ENCODE results near the gene S100A12.

Gene S100A12

GRCh38 chr1:153368495-153368894 is 6.9 kb downstream of the S100A12 start:
- no peak for DNase-seq (ENCODE audit: low read depth)

DNA sequence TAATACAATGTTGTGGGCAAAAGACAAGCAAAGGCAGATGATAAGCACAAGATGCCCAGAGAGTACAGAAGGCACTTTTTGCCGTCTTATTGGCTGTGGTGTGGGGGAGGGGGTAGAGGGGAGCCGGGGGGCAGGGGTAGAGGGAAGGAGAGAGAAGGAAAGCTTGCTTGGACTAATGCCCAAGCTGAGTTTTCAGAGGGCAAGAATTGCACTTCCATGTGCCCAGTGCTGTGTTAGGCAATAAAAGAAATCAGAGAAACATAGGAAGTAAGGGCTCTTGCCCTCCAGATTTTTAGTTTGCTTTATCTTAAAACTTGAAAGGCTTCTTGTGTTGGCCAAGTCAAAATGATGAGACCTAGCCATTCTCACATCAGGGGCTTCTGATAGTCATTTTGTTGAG is 8.3 kb downstream of the S100A12 start:
- no peak for DNase-seq (ENCODE audit: low read depth)

- no peak for DNase-seq (ENCODE audit: low read depth)
These were observed 9.2 kb downstream of the S100A12 start for GRCh38 chr1:153366261-153366660.

GRCh38 chr1:153365696-153366095 is 9.7 kb downstream of the S100A12 start:
- DNase-seq (ENCODE audit: low read depth): no peak

DNA sequence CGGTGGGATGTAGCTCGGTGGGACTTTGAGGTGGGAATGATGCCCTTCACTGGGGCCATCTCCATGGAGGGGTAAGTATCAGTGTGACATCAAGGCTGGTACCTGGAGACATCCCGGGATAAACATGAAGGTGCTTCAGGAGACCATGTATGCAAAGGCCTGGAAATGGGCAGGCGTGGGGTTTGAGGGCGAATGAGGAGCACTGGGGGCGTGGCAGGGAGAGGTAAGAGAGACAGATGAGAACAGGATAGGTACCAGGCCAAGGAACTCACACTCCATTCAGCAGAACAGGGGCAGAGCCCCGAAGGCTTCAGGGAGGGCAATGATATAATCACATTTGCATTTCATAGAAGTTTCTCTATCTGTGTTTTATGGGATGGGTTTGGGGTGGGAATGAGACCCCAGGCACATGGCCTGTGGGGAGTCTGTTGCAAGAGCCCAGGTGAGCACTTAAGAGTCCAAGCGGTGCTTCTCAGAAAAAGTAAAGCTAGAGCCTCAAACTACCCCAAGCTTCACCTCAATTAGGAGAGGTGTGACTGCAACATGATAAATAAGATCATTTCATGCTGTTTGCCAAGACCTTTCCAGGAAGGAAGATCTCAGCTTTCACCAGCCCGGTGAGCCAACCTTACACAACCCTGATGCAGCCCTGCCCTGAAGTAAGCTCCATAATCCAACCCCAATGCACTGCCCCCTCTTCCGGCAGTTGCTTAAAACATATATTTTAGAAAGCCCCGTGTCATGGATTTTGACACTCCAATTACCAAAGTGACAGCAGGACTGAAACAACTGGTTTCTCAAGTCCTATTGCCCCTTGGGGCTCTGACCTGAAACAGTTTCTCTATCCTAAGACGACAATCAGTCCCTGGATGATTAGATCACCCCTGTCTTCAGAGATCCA is 10.4 kb downstream of the S100A12 start:
- no peak for DNase-seq (ENCODE audit: low read depth)

DNA sequence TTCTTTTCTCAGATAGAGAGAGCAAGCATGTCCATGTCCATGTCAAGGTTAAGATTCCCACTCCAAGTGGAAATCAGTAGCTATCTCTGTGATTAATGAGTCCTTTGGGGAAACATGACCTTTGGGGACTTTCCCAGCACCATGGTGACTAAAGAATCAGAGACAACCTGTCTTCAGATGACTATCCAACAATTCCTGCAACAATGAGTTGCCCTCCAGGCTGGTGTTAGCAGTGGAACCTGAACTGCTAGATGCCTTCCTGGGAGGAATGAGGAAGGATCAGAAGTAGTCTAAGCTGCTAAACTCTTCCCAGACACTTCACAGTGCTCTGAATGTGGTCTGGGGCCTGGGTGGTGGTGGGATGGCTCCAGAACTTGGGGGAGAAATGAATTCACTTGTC is 11.3 kb downstream of the S100A12 start:
- DNase-seq (ENCODE audit: low read depth): no peak

GRCh38 chr1:153363641-153364040 is 11.8 kb downstream of the S100A12 start:
- DNase-seq (ENCODE audit: low read depth): no peak

DNA sequence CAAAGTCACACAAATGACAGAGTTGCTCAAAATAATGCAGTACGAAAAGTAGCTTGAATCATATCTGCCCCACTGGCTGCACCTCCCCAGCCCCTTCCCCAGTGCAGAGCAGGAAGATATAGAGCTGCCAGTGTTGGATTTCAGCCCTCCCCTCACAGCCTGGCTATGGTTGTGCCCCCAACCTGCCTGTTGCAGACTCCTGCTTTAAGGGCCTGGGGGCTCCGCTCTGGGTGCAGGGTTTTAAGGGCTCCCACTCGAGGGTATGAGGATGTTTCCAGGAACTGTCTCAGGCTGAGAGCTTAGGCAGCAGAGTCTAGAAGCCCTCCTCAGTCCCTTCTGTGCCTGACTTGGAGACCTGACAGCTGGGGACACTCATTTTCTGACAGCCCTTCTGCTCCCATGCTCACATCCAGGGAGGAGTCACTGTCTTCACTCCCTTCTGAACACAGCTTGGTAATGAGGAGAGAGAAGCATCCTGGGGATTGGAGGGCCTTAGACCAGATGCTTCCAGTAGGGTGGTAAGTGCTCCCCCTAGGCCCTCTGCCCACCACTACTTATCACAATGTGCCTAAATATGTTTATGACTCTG is 13.1 kb downstream of the S100A12 start:
- no peak for DNase-seq (ENCODE audit: low read depth)

- DNase-seq (ENCODE audit: low read depth): no peak
These were observed 13.8 kb downstream of the S100A12 start for GRCh38 chr1:153361480-153362109.

DNA sequence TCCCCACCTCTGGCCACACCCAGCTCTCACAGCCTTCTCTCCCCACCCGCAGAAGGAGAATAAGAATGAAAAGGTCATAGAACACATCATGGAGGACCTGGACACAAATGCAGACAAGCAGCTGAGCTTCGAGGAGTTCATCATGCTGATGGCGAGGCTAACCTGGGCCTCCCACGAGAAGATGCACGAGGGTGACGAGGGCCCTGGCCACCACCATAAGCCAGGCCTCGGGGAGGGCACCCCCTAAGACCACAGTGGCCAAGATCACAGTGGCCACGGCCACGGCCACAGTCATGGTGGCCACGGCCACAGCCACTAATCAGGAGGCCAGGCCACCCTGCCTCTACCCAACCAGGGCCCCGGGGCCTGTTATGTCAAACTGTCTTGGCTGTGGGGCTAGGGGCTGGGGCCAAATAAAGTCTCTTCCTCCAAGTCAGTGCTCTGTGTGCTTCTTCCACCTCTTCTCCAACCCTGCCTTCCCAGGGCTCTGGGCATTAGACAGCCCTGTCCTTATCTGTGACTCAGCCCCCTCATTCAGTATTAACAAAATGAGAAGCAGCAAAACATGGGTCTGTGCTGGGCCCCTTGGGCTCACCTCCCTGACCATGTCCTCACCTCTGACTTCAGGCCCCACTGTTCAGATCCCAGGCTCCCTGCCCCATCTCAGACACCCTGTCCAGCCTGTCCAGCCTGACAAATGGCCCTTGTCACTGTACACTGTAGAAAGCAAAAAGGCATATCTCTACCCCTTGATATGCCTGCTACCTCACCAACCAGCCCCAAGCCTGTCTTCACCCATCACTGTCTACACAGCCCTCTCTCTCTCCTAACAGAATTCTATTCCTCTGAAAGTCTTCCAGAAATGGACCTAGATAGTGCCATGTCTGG is 14.6 kb downstream of the S100A12 start:
- DNase-seq (ENCODE audit: low read depth): no peak

DNA sequence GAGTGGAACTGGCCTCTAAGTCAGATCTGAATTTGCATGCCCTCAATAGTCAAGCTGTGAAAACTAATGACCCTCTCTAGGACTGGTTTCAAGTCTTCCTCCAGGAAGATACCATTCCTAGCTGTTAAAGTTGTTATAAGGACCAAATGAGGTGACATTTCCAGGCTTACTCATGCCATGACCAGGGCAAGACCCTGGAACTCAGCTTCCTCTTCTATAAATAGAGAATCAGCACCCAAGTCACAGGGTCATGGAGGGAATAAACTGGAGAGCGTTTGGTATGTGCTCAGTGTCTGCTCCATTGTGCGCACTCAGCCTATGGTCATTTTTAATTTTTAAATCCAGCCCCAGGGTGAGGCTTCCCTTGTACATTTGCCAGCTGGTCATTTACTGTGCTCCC is 15.2 kb downstream of the S100A12 start:
- DNase-seq (ENCODE audit: low read depth): no peak

- no peak for DNase-seq (ENCODE audit: low read depth)
These were observed 16.2 kb downstream of the S100A12 start for GRCh38 chr1:153359241-153359640.

DNA sequence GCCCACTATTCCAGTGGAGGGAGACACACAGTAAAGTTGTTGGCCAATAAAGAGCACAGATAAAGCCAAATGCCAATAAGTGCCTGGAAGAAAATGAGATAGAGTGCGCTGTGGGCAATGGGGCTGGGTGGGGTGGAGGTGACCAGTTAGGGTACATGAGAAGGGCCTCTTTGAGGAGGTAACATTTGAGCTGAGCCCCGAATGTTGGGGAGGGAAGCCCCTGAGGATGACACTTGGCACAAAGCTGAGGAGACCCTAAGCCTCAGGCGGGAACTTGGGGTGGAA is 16.8 kb downstream of the S100A12 start:
- DNase-seq (ENCODE audit: low read depth): no peak

- DNase-seq (ENCODE audit: low read depth): no peak
These were observed 17.3 kb downstream of the S100A12 start, which contains the start of gene S100A9 for GRCh38 chr1:153357853-153358690. S100A9 (plus strand) TSS chr1:153357854; CDS start chr1:153358284, 430 bp downstream.

DNA sequence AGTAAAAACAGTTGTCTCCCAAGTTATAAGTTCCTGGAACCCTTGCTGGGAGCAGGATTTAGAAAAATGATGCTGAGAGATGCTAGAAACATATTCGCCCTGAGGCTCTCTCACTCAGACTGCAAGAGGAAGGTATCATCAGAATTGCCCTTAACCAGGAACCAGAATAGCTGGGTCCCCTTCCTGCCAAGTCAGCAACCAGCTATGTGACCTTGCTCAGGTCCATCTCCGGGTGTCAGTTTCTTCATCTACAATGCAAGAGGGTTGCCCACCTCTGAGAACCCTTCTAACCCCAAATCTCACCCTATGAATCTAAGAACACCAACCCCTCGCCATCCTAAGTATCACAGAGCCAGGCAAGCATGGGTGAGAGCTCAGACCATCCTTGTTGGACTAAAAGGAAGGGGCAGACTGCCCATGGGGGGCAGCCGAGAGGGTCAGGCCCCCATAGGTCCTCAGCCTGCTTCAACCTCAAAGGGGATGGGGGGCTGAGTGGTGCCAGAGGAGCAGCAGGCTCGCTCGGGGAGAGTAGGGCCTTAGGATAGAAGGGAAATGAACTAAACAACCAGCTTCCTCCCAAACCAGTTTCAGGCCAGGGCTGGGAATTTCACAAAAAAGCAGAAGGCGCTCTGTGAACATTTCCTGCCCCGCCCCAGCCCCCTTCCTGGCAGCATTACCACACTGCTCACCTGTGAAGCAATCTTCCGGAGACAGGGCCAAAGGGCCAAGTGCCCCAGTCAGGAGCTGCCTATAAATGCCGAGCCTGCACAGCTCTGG is 18.2 kb downstream of the S100A12 start:
- no peak for DNase-seq (ENCODE audit: low read depth)

DNA sequence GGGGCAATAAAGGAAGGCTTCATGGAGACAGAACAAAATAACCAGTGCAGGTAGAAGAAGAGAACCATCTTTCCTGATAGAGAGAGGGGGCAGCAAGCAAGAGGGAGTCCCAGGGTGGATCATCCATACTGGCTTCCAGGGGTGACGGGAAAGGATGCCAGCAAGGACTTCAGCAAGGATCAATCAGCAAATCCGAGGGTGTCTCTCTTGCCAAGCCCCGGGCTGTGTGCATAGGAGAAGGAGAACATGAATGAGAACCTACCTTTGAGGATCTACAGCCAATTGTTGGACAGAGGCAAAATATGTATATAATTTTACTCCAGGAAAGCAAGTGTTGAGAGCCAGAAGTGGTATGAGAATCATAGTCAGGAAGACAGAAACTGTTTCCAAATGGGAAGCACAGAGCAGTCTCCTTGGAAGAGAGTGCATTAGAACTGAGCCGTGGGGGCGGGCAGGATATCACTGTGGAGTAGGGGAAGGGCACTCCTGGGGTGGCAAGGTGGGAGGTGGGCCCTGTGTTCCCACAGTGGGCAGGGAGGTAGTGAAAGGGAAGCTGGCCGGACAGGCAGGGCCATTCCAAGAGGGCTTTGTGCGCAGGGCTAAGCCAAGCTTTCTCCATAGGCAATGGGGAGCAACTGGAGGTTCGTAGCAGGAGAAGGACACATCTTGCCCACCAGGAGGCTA is 18.9 kb downstream of the S100A12 start:
- no peak for DNase-seq (ENCODE audit: low read depth)

DNA sequence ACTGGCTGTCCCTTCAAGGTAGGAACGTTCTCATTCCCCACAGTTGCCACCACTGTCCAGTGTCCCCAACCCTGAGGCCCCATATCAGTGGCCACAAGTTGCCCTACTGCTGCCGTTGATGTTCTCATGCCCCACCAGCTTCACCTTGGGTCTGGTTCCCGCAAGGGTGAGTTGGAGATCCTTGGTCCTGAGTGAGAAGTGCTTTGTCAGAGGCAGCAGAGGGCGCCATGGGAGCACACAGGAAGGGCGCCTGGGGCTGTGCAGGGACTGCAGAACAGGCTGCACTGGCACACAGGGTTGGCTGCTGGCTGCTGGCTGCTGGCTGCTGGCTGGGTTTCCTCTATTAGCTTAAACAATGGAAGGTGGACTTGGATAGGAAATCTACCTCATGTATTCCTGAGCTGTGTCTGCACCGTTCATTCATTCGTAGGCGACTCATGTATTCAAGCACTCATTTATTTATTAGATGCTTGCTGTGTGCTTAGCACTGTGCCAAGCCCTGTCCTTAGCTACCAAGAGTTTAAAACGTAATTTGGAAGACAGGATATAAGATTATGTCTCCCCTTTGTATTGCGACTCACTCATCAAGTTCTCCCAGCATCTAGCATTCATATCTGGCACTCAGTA is 19.9 kb downstream of the S100A12 start:
- DNase-seq (ENCODE audit: low read depth): no peak

- DNase-seq (ENCODE audit: low read depth): no peak
These were observed 20.8 kb downstream of the S100A12 start for GRCh38 chr1:153354515-153355193.
